GM19452 (cell line): ENCODE results near the gene SYTL1.

Source experiments
- ATAC-seq: cut with Tn5 transposase; IDR thresholded peaks from one replicate; pipeline ENCODE4 v1.9.1; 2021; ENCODE audit not compliant: unreplicated experiment

Gene SYTL1

GRCh38 chr1:27346991-27347624, 5.3 kb downstream of the SYTL1 start:
- no peak for ATAC-seq

GRCh38 chr1:27348861-27349783, 7.3 kb downstream of the SYTL1 start:
- ATAC-seq: no peak

GRCh38 chr1:27349784-27350662, 8.2 kb downstream of the SYTL1 start:
- no peak for ATAC-seq

- ATAC-seq: no peak
These were observed 9.1 kb downstream of the SYTL1 start for GRCh38 chr1:27350663-27351540.

- ATAC-seq: no peak
These were observed 9.8 kb downstream of the SYTL1 start for GRCh38 chr1:27351541-27352107.

- ATAC-seq: no peak
These were observed 11.3 kb downstream of the SYTL1 start for GRCh38 chr1:27353166-27353565.

- ATAC-seq: no peak
These were observed 11.8 kb downstream of the SYTL1 start for GRCh38 chr1:27353629-27354028.

- no peak for ATAC-seq
These were observed 13.9 kb downstream of the SYTL1 start for GRCh38 chr1:27355683-27356082.

GRCh38 chr1:27356277-27356618, 14.4 kb downstream of the SYTL1 start:
- no peak for ATAC-seq

GRCh38 chr1:27356619-27357280, 14.9 kb downstream of the SYTL1 start:
- ATAC-seq: no peak

- ATAC-seq: peak; percentile 47
These were observed 15.6 kb downstream of the SYTL1 start for GRCh38 chr1:27357281-27358037.

- ATAC-seq: no peak
These were observed 16.5 kb downstream of the SYTL1 start for GRCh38 chr1:27358038-27358927.

- no peak for ATAC-seq
These were observed 17.1 kb downstream of the SYTL1 start for GRCh38 chr1:27358928-27359313.

GRCh38 chr1:27359822-27360158, 18.0 kb downstream of the SYTL1 start:
- ATAC-seq: no peak

GRCh38 chr1:27360159-27361043, 18.6 kb downstream of the SYTL1 start:
- no peak for ATAC-seq

GRCh38 chr1:27361044-27361402, 19.2 kb downstream of the SYTL1 start:
- ATAC-seq: no peak

- no peak for ATAC-seq
These were observed 19.7 kb downstream of the SYTL1 start for GRCh38 chr1:27361553-27361952.
